Transverse colon (tissue), 3 donors: ENCODE results near the gene KIF5B.

Source experiments
- POLR2A ChIP-seq: fragments of 450-650 bp; IDR thresholded peaks from one replicate; pipeline ENCODE4 v1.6.1; 2016; ENCODE audit warnings: antibody characterized with exemption, mild to moderate bottlenecking, moderate library complexity
- POLR2AphosphoS5 ChIP-seq, 3 donors: sonication (generic); formaldehyde crosslinking; IDR thresholded peaks; one replicate each; pipeline ENCODE4 v1.6.1; 2016; ENCODE audit warnings: antibody characterized with exemption in 3 of 3

DNA sequence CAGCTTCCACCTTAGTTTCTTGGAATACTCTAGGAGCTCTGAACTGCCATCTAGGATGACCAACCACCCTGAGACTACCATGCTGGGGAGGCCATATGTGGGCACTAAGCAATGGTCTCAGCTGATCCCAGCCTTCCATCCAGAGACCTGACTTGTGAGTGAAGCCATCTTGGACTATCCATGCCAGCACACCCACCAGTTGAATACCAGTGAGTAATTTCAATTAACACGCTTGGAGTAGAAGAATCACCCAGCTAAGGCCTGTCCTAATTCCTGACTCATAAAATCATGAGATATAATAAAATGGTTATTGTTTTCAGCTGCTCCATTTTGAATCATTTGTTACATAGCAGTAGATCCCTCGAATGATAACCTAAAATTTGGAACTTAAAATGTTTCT is 5.2 kb upstream of the KIF5B start:
- TF ChIP-seq POLR2AphosphoS5 (IDR thresholded peaks at IDR 0.05) (no peak), POLR2A (no peak)
